Mesothelial cell of epicardium (in vitro differentiated cells): ENCODE data around the gene SSX4. TPM values are rescaled to one million over a fixed set of nuclear protein-coding genes. Genes with fewer than 3 reads are reported as not detected.
"Not testable (repeated sequence)": the region's sequence is repeated elsewhere in the genome, so short reads cannot be mapped to it uniquely, and the experiment has no call there.

Source experiments
- DNase-seq, 2 experiments: peaks; one replicate each; pipeline ENCODE4 v3.0.0; 2021; ENCODE audit warnings: low spot score in 2 of 2; ENCODE audit not compliant: unreplicated experiment in 2 of 2
- H3K27ac Mint-ChIP-seq: 2 replicates; pipeline ENCODE4 v1.8.0; 2021; ENCODE audit warnings: mixed read lengths
- H3K27me3 Mint-ChIP-seq: 2 replicates; pipeline ENCODE4 v1.8.0; 2021; ENCODE audit warnings: low read depth, mixed read lengths
- H3K36me3 Mint-ChIP-seq: 2 replicates; pipeline ENCODE4 v1.8.0; 2021; ENCODE audit warnings: mixed read lengths
- H3K4me1 Mint-ChIP-seq: 2 replicates; pipeline ENCODE4 v1.8.0; 2021; ENCODE audit warnings: mixed read lengths
- H3K4me3 Mint-ChIP-seq: 2 replicates; pipeline ENCODE4 v1.8.0; 2021; ENCODE audit warnings: mild to moderate bottlenecking, moderate library complexity, mixed read lengths
- H3K9me3 Mint-ChIP-seq: 2 replicates; pipeline ENCODE4 v1.8.0; 2021; ENCODE audit warnings: mixed read lengths
- total RNA-seq: library from RNA; stranded (reverse); gene quantifications from 3 replicates; pipeline ENCODE4 v1.2.1, GENCODE V29; 2021

The SSX4 gene
- total RNA-seq, 1 donor from 2014 or later = not detected

GRCh38 chrX:48433713-48434112 lies 50.4 kb downstream of the SSX4 start:
- peaks cover 19% of the 10 kb centered on the region for H3K9me3 Mint-ChIP-seq
- not testable (repeated sequence) for H3K27me3 Mint-ChIP-seq, DNase-seq, H3K4me3 Mint-ChIP-seq, H3K36me3 Mint-ChIP-seq, H3K27ac Mint-ChIP-seq, H3K4me1 Mint-ChIP-seq

Other genes with a start within 250 kb of the SSX4 start
- gene SSX5, start 186.7 kb upstream of the SSX4 start, total RNA-seq = not detected in 3 replicates
- gene SSX1, start 128.1 kb upstream of the SSX4 start, total RNA-seq = not detected in 3 replicates
- gene SSX3, start 26.8 kb upstream of the SSX4 start, total RNA-seq = not detected in 3 replicates
- not detected in 3 replicates for gene SSX4B, start 28.4 kb downstream of the SSX4 start, total RNA-seq
- gene SLC38A5, start 86.7 kb downstream of the SSX4 start, total RNA-seq = 9.0 to 10.1 TPM (median 9.6 TPM) in 3 replicates
- 37.5 to 42.2 TPM (median 42.1 TPM) in 3 replicates for gene FTSJ1, start 92.7 kb downstream of the SSX4 start, total RNA-seq
- 9.7 to 11.0 TPM (median 10.1 TPM) in 3 replicates for gene PORCN, start 125.5 kb downstream of the SSX4 start, total RNA-seq
- gene EBP, start 138.3 kb downstream of the SSX4 start, total RNA-seq = 48.9 to 52.2 TPM (median 50.2 TPM) in 3 replicates
- 13.9 to 15.4 TPM (median 15.3 TPM) in 3 replicates for gene TBC1D25, start 156.2 kb downstream of the SSX4 start, total RNA-seq
- 208 to 215 TPM (median 209 TPM) in 3 replicates for gene RBM3, start 190.9 kb downstream of the SSX4 start, total RNA-seq
- 85.8 to 98.6 TPM (median 88.8 TPM) in 3 replicates for gene WDR13, start 214.0 kb downstream of the SSX4 start, total RNA-seq